K562 (cell line): ENCODE results near the gene ZBTB20.

Experiments
- CTCF ChIP-seq, 3 experiments: IDR thresholded peaks in 2 of 3; conservative IDR thresholded peaks in 1 of 3; 2 replicates each; pipeline ENCODE4 v1.5.1; 2011 to 2012; ENCODE audit warnings: low read length in 3 of 3, mild to moderate bottlenecking in 3 of 3, control low read depth in 2 of 3, improper control_type of control experiment in 1 of 3, inconsistent platforms in 1 of 3, low read depth in 1 of 3, mixed read lengths in 1 of 3, moderate library complexity in 1 of 3; ENCODE audit not compliant: insufficient read depth in 2 of 3
- E2F8 ChIP-seq: fragments of 450-650 bp; IDR thresholded peaks from 2 replicates; pipeline ENCODE4 v1.7.1; 2018; ENCODE audit warnings: mild to moderate bottlenecking, low read depth; ENCODE audit not compliant: partially characterized antibody
- ESRRA ChIP-seq: fragments of 450-650 bp; IDR thresholded peaks from 2 replicates; pipeline ENCODE4 v1.6.1; 2014; ENCODE audit warnings: low read depth, mild to moderate bottlenecking, moderate library complexity, borderline replicate concordance
- HNRNPUL1 ChIP-seq: fragments of 200-400 bp; formaldehyde crosslinking; IDR thresholded peaks from 2 replicates; pipeline ENCODE4 v1.6.1; 2017; ENCODE audit warnings: low read length
- MAFF ChIP-seq: IDR thresholded peaks from 2 replicates; pipeline ENCODE4 v1.6.1; 2012; ENCODE audit warnings: low read length, improper control_type of control experiment
- MAFK ChIP-seq: IDR thresholded peaks from 2 replicates; pipeline ENCODE4 v1.6.1; 2011; ENCODE audit warnings: low read length, improper control_type of control experiment
- TAF15 ChIP-seq: fragments of 200-400 bp; formaldehyde crosslinking; IDR thresholded peaks from 2 replicates; pipeline ENCODE4 v1.6.1; 2017; ENCODE audit warnings: mild to moderate bottlenecking, low read depth, low read length, moderate library complexity
- UBTF ChIP-seq, 2 experiments: IDR thresholded peaks; 2 replicates each; pipeline ENCODE4 v1.6.1; 2012; ENCODE audit warnings: improper control_type of control experiment in 2 of 2, low read depth in 2 of 2, low read length in 2 of 2, borderline replicate concordance in 1 of 2
- ZNF780A ChIP-seq: fragments of 250-450 bp; sonication (Bioruptor Pico); IDR thresholded peaks from 2 replicates; pipeline ENCODE4 v1.5.0; 2021; ENCODE audit warnings: mild to moderate bottlenecking
- TF ChIP-seq, protein P1 (sequence below): sonication (generic); formaldehyde crosslinking; IDR thresholded peaks from 2 replicates; pipeline ENCODE4 v1.8.1; 2023; ENCODE audit warnings: mild to moderate bottlenecking, missing genetic modification reagents

DNA sequence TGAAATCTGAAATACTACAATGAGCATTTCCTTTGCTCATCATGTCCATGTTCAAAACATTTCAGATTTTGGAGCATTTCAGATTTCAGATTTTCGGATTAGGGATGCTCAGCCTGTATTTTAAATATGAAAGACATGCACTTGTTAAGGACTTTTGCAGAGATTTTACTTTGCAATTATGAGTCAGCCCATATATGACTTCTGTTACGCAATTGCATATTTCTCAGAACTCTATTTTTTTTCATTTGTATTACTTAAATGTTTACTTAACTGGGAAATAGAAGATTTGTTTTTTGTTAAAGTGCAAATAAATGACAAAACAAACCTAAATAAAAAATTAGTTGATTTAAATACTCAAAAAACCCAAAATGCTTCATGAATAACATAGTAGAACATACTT is 376.2 kb downstream of the ZBTB20 start:
- TF ChIP-seq ZNF780A (no peak), UBTF (IDR thresholded peaks at IDR 0.05; ENCODE audit: borderline replicate concordance in 1 of 2, low read depth in 2 of 2, low read length in 2 of 2) (no peak), ESRRA (no peak), CTCF (IDR thresholded peaks at IDR 0.05 in 2 of 3, conservative IDR thresholded peaks at IDR 0.05 in 1 of 3; ENCODE audit: insufficient read depth in 2 of 3, low read depth in 1 of 3, low read length in 3 of 3) (no peak), MAFK (no peak), E2F8 (no peak), MAFF (no peak), TAF15 (no peak), HNRNPUL1 (no peak)
- TF ChIP-seq, protein P1, sequence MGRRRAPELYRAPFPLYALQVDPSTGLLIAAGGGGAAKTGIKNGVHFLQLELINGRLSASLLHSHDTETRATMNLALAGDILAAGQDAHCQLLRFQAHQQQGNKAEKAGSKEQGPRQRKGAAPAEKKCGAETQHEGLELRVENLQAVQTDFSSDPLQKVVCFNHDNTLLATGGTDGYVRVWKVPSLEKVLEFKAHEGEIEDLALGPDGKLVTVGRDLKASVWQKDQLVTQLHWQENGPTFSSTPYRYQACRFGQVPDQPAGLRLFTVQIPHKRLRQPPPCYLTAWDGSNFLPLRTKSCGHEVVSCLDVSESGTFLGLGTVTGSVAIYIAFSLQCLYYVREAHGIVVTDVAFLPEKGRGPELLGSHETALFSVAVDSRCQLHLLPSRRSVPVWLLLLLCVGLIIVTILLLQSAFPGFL (CRISPR knock-in tag): no peak
